GM23248 (cell line): ENCODE results near the gene GPATCH2. TPM values are rescaled to one million over a fixed set of nuclear protein-coding genes. Genes with fewer than 3 reads are reported as not detected.

Source experiments
- DNase-seq: peaks from one replicate; pipeline ENCODE4 v3.0.0-alpha.2; 2015
- H2AFZ ChIP-seq: fragments of 200-600 bp; sonication (generic); 2 replicates; pipeline ENCODE4 v1.6.1; 2016; ENCODE audit warnings: antibody characterized with exemption
- H3F3A ChIP-seq: fragments of 200-600 bp; sonication (generic); 2 replicates; pipeline ENCODE4 v1.6.1; 2016; ENCODE audit warnings: mild to moderate bottlenecking, antibody characterized with exemption, mixed run types; ENCODE audit not compliant: insufficient read depth
- H3K27ac ChIP-seq: fragments of 200-600 bp; sonication (generic); 2 replicates; pipeline ENCODE4 v1.5.1; 2016; ENCODE audit warnings: mild to moderate bottlenecking
- H3K27me3 ChIP-seq: fragments of 200-600 bp; sonication (generic); replicated peaks from 2 replicates; pipeline ENCODE4 v1.6.1; 2016; ENCODE audit warnings: mild to moderate bottlenecking; ENCODE audit not compliant: insufficient read depth
- H3K36me3 ChIP-seq: fragments of 200-600 bp; sonication (generic); 2 replicates; pipeline ENCODE4 v1.6.1; 2016; ENCODE audit warnings: low read depth, mild to moderate bottlenecking
- H3K4me1 ChIP-seq: fragments of 200-600 bp; sonication (generic); 2 replicates; pipeline ENCODE4 v1.6.1; 2016; ENCODE audit warnings: mild to moderate bottlenecking; ENCODE audit not compliant: insufficient read depth
- H3K4me2 ChIP-seq: fragments of 200-600 bp; sonication (generic); one replicate; pipeline ENCODE4 v1.6.1; 2016; ENCODE audit warnings: mild to moderate bottlenecking; ENCODE audit not compliant: unreplicated experiment
- H3K4me3 ChIP-seq: fragments of 200-600 bp; sonication (generic); 2 replicates; pipeline ENCODE4 v1.5.1; 2016; ENCODE audit warnings: mild to moderate bottlenecking
- H3K79me2 ChIP-seq: fragments of 200-600 bp; sonication (generic); 2 replicates; pipeline ENCODE4 v1.6.1; 2016; ENCODE audit warnings: mild to moderate bottlenecking; ENCODE audit not compliant: insufficient read depth
- H3K9ac ChIP-seq: fragments of 200-600 bp; sonication (generic); 2 replicates; pipeline ENCODE4 v1.6.1; 2016; ENCODE audit warnings: mild to moderate bottlenecking
- H3K9me2 ChIP-seq: fragments of 200-600 bp; sonication (generic); 2 replicates; pipeline ENCODE4 v1.6.1; 2016; ENCODE audit warnings: mixed run types, mild to moderate bottlenecking, moderate library complexity; ENCODE audit not compliant: insufficient read depth
- H3K9me3 ChIP-seq: fragments of 200-600 bp; sonication (generic); one replicate; pipeline ENCODE4 v1.6.1; 2017; ENCODE audit warnings: low read depth
- H4K20me1 ChIP-seq: fragments of 200-600 bp; sonication (generic); 2 replicates; pipeline ENCODE4 v1.6.0; 2016; ENCODE audit not compliant: insufficient read depth
- EZH2 ChIP-seq: fragments of 200-600 bp; sonication (generic); IDR thresholded peaks from 2 replicates; pipeline ENCODE4 v1.6.1; 2018; ENCODE audit warnings: antibody characterized with exemption, mild to moderate bottlenecking; ENCODE audit not compliant: insufficient read depth, poor library complexity, severe bottlenecking
- EZH2phosphoT487 ChIP-seq: fragments of 200-600 bp; sonication (generic); IDR thresholded peaks from 2 replicates; pipeline ENCODE4 v1.6.1; 2018; ENCODE audit warnings: antibody characterized with exemption, moderate library complexity, mild to moderate bottlenecking, low read depth; ENCODE audit not compliant: insufficient read depth
- WGBS, 2 experiments: methylation state at CpG; one replicate each; pipeline ENCODE4 v1.1.6; 2015 to 2017; ENCODE audit warnings: low lambda C conversion rate in 2 of 2, low coverage in 1 of 2; ENCODE audit errors: missing lambda C conversion rate in 2 of 2; 5-methylcytosine and 5-hydroxymethylcytosine counted together
- in situ Hi-C: fragments of 300-500 bp; cut with MboI; formaldehyde crosslinking; loops from 2 replicates; pipeline ENCODE4 v1.15.0; 2020
- polyA plus RNA-seq: library from polyadenylated mRNA; unstranded; fragments of >200 nt; fragmentation: Nextera tagmentation; extraction: Ambion mirVana; gene quantifications from 2 replicates; pipeline ENCODE4 v1.2.1, GENCODE V29; 2016
- total RNA-seq: library from RNA; depleted of rRNA; stranded (reverse); fragments of >200 nt; shearing (Covaris generic); gene quantifications from 2 replicates; pipeline ENCODE4 v1.2.3, GENCODE V29; 2014

Gene GPATCH2
- total and polyA plus RNA-seq, 2 experiments from 2014 or later: 6.3 to 8.2 TPM

DNA sequence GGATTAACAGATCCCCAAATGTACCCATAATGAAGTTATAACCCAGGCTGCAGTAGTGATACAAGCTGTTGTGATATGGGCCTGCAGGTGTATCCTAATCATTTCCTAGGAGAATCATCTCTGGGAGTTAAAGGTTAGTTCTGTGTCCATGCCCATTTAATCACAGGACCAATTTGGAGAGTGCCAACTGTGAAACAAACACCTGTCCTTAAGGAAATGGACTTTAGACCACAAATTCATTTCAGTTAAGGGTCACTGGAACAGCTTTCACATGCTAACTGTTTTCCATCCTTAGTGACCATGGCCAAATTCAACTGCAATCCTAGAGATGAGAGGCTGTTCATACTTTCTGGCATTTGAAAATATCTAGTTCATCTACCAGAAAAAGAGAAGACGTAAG lies 160.9 kb downstream of the GPATCH2 start:
- Histone ChIP-seq H3K9me2 (no peaks in the 10 kb centered on the region), H2AFZ (no peak overlapping the region), H3K4me2 (no peak overlapping the region), H3K36me3 (peaks cover 9% of the 10 kb centered on the region; the same call in 1 of the 2 replicates), H3K9ac (no peak overlapping the region), H3F3A (no peaks in the 10 kb centered on the region), H3K4me3 (no peak overlapping the region), H4K20me1 (no peaks in the 10 kb centered on the region; the same call in 1 of the 2 replicates), H3K79me2 (no peaks in the 10 kb centered on the region), H3K27me3 (no peaks in the 10 kb centered on the region), H3K4me1 (no peaks in the 10 kb centered on the region), H3K27ac (no peak overlapping the region), H3K9me3 (no peaks in the 10 kb centered on the region)
- no peak for TF ChIP-seq EZH2phosphoT487
- TF ChIP-seq EZH2: no peak
- in situ Hi-C loops: no loop called here
- 75 to 85% methylated on average over 1 of the region's 1 CpG for WGBS, 2 experiments
- no peak for DNase-seq

DNA sequence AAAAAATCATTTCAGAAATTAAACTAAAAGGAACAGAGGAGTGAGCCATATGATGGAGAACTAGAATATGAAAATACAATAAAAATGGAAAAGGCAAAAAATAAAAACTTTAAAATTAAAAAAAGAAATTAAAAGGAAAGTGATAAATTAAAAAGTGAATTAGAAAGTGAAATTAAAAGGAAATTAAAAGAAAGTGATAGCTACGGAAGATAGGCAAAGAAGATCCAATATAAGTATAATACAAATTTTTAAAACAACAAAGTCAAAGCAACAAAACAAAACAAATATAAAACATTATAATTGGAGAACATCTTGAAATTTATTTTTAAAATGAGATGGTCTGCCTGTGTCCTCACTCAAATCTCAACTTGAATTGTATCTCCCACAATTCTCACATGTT lies 165.8 kb downstream of the GPATCH2 start:
- Histone ChIP-seq H3K27ac (no peak overlapping the region), H3K9ac (no peak overlapping the region), H3K9me2 (no peaks in the 10 kb centered on the region), H2AFZ (no peak overlapping the region), H3K4me3 (no peak overlapping the region), H3K36me3 (peaks cover 9% of the 10 kb centered on the region; the same call in 1 of the 2 replicates), H3K79me2 (no peaks in the 10 kb centered on the region), H3K4me1 (no peaks in the 10 kb centered on the region), H3K9me3 (no peaks in the 10 kb centered on the region), H4K20me1 (no peaks in the 10 kb centered on the region), H3K27me3 (no peaks in the 10 kb centered on the region), H3K4me2 (no peak overlapping the region), H3F3A (no peaks in the 10 kb centered on the region)
- 97 to 100% methylated on average over 1 of the region's 1 CpG for WGBS, 2 experiments
- in situ Hi-C loops: no loop called here
- TF ChIP-seq EZH2 (no peak), EZH2phosphoT487 (no peak)
- no peak for DNase-seq

DNA sequence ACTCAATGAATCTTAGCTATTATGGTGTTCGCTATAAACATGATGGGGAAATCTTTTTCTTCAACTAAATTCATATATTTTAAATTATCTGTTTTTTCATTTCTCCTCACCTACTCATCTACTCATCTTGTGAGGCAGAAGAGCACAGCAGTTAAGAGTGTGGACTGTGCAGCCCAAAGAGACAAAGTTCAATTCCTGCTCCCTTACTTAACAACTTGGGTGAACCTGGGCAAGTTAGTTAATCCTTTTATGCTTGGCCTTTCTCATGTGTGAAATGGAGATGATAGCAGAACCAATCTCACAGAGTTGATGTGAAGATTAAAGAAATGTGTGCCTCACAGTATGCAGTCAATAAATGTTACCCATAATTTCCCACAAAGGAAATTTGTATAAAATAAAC lies 168.2 kb downstream of the GPATCH2 start:
- Histone ChIP-seq H4K20me1 (no peaks in the 10 kb centered on the region), H3K9ac (no peak overlapping the region), H3K4me1 (no peaks in the 10 kb centered on the region), H3K36me3 (peaks cover 9% of the 10 kb centered on the region; the same call in 1 of the 2 replicates), H3K4me2 (no peak overlapping the region), H3K79me2 (no peaks in the 10 kb centered on the region), H2AFZ (no peak overlapping the region), H3F3A (no peaks in the 10 kb centered on the region), H3K27me3 (no peaks in the 10 kb centered on the region), H3K9me3 (no peaks in the 10 kb centered on the region), H3K4me3 (no peak overlapping the region), H3K27ac (no peak overlapping the region), H3K9me2 (no peaks in the 10 kb centered on the region; the same call in 1 of the 2 replicates)
- TF ChIP-seq EZH2 (no peak), EZH2phosphoT487 (no peak)
- in situ Hi-C loops: no loop called here
- DNase-seq: no peak
- 95 to 100% methylated on average over 1 of the region's 1 CpG for WGBS, 2 experiments

DNA sequence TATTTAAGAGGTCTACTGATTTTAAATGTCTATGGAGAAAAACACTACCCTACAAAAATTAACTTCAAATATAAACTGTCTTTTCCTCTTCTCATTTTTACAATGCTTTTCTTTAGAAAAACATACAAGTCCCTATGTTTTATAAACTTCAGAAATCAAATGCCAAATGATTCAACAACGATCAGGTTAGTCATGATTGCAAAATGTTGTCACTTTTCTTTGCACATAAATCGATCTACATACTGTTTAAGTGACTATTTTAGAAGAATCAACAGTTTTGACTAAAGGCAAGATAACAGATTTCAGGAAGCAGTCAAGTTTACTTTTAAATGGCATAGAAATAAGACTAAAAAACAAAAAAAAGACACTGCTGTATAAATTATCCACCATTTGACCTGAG lies 168.7 kb downstream of the GPATCH2 start:
- Histone ChIP-seq H3K27me3 (no peaks in the 10 kb centered on the region), H3K27ac (no peak overlapping the region), H3K36me3 (peaks cover 9% of the 10 kb centered on the region; the same call in 1 of the 2 replicates), H3K9me3 (no peaks in the 10 kb centered on the region), H3K79me2 (no peaks in the 10 kb centered on the region), H3K9ac (no peak overlapping the region), H4K20me1 (no peaks in the 10 kb centered on the region), H3K9me2 (no peaks in the 10 kb centered on the region; the same call in 1 of the 2 replicates), H3F3A (no peaks in the 10 kb centered on the region), H3K4me1 (no peaks in the 10 kb centered on the region), H3K4me2 (no peak overlapping the region), H2AFZ (no peak overlapping the region), H3K4me3 (no peak overlapping the region)
- no peak for DNase-seq
- TF ChIP-seq EZH2: no peak
- TF ChIP-seq EZH2phosphoT487: no peak
- WGBS, 2 experiments: 67 to 74% methylated on average over 2 of the region's 2 CpGs
- in situ Hi-C loops: no loop called here

DNA sequence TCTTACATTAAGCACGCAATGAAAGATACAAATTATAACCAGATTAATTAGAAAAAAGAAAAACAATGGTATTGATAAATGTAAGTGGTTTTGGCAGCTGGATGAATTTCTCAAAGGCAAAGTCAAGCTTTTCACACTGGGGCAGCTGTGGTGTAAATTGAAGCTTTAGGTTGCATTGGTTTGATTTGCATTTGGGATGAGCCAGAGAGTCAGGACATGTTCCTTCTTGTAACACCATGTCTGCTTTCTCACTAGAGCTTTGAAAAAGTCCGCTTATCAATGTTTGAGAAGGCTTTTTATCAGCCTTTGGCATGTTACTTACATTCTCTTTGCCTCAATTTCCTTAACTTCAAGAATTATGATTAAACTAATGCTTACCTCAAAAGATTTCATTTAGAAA lies 173.9 kb downstream of the GPATCH2 start:
- Histone ChIP-seq H3K36me3 (no peaks in the 10 kb centered on the region), H4K20me1 (no peaks in the 10 kb centered on the region), H3K4me1 (no peaks in the 10 kb centered on the region), H3K4me2 (no peak overlapping the region), H3K9me3 (no peaks in the 10 kb centered on the region), H3K9ac (no peak overlapping the region), H3K27ac (no peak overlapping the region), H3F3A (no peaks in the 10 kb centered on the region), H3K79me2 (no peaks in the 10 kb centered on the region), H2AFZ (no peak overlapping the region), H3K4me3 (no peak overlapping the region), H3K27me3 (no peaks in the 10 kb centered on the region), H3K9me2 (no peaks in the 10 kb centered on the region; the same call in 1 of the 2 replicates)
- in situ Hi-C loops: no loop called here
- WGBS, 2 experiments: 70 to 78% methylated on average over 2 of the region's 2 CpGs
- no peak for TF ChIP-seq EZH2phosphoT487
- DNase-seq: no peak
